GM21381 (cell line): ENCODE results near the gene HOXB7.

Experiments used
- ATAC-seq: cut with Tn5 transposase; IDR thresholded peaks from one replicate; pipeline ENCODE4 v1.9.1; 2021; ENCODE audit warnings: mild to moderate bottlenecking, moderate library complexity; ENCODE audit not compliant: unreplicated experiment

Gene HOXB7

DNA sequence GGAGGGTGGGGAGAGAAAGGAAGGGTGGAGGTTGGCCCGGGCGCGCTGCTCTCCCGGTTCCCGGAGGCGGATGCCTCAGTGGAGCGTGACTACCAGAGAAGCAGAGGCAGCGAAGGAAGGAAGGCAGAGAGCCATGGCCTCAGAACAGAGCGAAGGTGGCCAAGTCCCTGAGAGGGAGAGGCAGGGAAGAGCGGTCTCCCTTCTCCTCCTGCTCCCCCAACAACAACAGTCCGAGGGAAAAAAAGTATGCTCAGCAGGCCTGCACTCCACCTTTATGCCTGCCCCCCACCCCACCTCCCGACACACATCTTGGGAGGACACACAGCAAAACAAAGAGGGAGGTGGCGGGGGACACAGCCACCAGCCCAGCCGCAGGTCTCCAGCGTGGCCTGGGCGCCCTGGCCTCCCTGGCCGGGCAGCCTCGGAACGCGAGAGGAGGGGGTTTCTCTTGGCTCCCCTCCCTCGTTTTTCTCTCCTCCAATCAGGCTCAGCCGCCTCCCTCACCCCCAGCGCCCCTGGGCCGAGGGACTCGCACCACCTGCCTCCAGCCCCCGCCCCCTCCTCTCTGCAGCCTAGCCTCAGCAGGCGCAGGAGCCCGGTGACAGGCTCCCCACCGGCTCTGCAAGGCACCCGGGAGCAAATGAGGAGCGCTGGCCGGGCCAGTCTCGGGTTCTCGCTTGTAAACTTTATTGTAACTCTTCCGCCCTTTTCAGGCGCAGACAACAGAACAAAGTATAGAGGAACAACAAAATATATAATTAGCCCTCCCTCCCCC is 1.1 kb upstream of the HOXB7 start:
- no peak for ATAC-seq

DNA sequence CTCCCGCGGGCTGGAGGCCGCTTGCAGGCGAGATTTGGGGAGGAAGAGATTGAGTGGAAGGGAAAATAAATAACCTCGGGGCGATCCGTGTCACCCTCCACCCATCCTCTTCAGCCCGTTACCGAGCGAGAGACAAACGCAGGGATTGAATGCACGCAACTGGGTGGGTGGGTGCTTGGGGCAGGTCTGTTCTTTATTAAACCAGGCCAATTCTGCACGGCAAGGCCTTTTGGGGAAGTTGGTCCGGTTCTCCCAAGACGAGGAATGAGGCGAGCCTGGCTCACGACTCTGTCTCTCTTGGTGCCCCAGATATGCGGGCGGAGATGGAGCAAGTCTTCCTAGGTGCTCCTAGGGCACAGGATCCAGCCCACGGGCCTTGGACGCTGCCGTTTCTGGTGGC is 396 bp upstream of the HOXB7 start:
- no peak for ATAC-seq

DNA sequence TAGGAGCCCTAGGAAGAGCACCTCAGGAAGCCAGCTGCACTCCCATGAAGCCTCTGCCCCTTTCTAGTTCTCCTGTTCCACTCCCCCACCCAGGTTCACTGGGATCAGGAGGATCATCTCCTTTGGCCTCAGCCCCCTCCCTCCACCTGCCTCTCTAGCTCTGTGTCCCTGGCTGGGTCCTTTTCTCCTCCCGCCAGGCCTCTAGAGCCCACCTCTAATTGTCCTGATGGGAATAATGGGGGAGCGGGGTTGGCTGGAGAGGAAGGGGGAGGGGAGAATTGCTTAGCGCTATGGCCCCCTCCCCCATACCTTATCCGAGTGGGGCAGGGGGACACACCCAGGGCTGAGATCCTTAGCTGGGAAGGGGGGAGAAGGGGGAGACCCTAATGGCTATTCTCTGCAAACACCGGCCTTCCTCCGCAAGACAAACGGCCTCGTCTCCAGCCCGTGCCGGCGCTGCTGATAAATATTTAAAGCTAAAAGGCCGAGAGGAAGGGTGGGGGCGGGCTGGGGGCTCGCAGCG is 997 bp downstream of the HOXB7 start:
- ATAC-seq = no peak

DNA sequence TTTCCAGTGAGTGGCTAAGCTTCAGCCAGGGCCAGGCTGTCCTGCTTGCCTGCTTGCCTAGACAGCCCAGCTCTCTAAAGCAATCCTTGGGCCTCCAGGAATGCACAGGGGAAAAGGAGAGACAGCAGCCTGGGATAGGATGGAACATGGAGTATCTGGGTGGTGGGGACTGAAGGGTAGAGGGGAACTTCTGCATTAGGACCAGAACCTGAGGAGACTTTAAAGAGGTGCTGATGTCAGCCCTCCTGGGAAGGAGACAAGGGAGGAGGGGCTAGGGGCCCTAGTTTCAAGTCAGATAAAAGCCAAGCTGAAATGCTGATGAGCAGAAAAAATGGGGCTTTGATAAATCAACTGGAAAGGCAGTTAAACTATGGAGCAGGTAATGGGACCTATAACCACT is 1.8 kb downstream of the HOXB7 start:
- no peak for ATAC-seq

DNA sequence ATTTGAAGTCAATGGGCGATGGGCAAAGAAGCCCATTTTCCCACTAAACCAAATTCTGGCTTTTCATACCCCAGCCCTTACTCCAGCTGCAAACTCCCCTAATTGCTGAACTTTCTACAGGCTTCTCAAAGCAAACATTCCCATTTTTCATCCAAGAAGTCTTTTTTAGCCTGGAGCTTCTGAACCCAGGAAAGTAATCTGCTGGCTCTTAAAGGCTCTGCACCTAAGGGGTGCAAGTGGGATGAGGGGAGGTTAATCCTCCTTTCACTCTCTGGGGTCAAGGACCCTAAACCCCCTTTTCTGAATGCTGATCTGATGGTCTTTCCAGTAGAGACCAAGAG is 2.4 kb downstream of the HOXB7 start:
- ATAC-seq = no peak

DNA sequence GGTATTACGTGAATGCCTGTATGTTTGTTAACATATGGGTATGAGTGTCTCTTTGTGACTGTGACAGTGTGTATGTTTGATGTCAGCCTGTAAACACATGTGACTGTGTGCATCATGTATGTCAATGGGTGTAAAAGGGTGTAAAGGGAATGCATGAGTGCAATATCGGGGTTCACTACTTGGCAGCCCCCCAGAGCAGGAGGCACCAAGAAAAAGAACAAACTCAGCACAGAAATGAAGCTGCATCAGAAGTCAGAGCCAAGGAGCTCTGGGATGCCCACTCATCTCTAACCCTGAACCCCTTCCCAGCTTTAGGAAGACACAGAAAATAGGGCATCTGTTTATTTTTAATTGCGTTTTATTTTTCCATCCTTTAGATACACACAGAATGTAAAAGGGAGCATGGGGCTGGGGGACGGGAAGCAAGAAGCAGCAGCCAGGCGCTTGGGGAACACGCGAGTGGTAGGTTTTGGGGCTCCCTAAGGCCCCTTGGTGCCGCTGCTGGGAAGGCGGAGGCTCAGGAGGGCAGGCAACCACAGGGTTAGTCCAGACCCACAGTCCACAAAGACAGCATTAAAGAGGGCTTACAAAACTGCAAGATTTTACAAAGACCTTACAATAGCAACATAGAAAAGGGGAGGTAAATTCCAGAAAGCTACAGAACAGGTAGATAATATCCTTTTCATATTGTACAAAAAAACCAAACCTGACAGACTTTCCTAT is 3.8 kb downstream of the HOXB7 start:
- ATAC-seq = no peak

DNA sequence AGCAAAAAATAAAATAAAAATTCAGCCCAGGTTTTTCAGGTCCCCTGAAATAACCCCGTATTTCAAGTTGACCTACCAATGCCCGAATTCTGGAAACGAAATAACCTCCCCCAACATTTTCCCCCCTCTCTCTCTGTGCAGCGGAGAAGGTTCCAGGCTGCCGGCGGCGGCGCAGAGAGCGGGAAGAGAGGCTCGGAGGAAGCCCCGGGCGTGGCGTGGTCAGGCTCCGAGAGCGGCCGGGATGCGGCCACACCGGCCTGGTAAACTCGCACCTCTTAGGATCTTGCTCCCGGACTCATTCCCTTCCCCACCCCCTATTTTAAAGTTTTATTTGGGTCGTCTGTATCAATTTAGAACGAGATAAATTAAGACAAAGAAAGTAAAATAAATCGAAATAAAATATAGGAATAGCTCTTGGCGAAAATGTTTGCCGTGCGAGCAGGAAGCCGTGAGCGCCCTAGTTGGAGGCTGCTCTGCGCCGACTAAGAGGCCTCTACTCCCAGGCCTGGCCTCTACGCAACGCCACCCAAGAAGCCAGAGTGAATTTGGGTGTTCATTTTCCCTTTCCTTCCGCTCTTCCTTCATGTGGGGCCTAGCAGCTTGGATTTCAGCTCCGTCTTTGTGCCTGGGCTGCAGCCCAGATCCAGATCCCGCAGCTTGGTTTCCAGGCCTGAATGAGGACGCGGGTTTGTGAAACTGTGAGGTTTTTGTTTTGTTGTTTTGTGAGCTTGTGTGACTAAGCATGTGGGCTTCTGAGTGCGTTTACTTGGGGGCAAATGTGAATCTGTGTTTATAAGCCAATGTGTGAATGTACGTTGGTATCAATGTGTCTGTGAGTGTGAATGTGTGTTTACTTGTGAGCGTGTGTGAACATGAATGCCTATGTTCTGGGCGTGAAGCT is 4.6 kb downstream of the HOXB7 start:
- ATAC-seq = no peak

DNA sequence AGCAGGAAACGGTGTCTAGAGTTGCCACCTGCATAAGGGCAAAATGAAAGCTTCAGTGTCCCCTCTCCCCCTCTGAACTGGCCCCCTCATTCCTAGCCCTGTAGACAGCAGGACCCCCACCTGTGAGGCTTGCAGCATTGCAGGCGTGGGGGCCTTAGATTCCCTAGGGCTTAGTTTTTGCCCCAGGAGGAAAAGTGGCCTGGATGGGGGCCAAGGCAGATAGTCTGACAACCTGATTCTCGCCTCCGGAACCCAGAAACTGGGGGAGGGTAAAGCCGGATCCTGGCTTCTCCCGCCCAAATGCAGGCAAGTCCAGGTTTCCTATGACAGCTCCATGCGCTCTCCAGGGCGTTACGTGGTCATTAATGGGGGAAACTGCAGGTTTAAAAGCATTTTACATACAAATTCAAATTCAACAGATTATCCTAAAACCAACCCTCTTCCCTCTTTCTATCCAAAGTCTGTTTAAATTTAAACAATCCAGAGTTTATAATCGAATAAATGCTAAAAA is 5.4 kb downstream of the HOXB7 start:
- no peak for ATAC-seq

DNA sequence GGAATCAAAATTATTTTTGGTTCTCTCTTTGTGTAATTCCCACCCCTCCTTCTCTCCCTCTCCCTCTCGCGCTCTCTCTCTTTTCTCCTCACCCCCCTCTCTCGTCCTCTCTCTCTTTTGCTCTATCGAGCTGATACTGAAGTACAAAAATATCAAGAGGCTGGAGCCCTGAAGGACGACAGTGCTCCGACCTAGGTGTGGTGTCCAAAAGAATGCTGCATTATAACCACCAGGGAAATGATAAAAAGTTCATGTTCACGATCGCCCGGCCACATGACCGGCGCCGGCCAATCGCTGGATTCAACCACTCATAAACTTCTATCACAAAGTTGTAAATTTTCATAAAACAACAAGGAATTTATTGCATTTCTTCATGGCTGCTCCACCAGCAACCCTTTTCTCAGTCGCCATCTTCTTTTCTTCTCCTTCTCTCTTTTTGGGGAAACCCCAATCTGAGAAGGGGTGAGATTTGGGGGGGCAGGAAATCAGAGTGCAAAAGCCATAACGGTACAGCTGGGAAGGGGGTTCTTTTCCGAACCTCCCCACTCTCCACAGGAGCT is 6.0 kb downstream of the HOXB7 start, which contains the start of gene HOXB6:
Gene HOXB6, minus strand, starts transcription at position 217 of the 560 bp plus-strand sequence. CDS start 6,836 bp downstream, outside the sequence.
- ATAC-seq = no peak

DNA sequence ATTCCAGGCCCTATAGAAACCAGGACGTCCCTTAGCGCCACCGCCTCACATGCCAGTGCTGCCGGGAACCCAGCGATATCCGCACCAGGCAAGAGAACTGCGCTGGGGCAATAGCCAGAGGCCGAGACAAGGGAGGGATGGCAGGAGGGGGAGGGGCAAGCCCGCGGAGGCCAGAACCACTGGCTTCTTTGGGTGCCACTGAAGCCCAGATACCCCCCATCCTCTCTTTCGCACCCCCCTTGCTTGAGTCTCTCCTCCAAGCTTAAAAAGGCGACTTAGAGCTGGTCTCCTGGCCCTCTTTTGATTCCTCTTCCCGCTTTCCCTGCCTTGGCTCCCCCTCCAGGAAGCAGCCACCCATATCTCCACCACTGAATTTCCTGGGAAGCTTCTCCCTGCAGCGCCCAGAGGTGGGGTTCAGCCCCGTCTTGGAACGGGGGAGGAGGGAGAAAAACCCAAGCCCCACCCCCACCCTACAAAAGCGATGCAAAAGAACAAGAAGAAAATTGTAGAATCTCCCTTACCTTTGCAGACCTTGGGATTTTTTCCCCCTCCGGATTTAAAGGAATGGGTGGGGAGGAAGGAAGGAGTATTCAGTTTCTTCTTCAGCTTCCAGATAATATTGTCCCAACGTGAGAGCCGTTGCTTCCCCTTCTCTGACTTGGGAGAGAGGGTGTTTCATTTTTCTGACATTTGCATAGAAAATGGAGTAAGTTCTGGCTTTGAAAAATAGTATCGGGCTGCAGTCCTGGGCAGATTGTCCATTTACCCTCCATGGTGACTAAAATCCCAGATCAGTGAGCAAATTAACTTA is 6.7 kb downstream of the HOXB7 start:
- ATAC-seq = no peak

DNA sequence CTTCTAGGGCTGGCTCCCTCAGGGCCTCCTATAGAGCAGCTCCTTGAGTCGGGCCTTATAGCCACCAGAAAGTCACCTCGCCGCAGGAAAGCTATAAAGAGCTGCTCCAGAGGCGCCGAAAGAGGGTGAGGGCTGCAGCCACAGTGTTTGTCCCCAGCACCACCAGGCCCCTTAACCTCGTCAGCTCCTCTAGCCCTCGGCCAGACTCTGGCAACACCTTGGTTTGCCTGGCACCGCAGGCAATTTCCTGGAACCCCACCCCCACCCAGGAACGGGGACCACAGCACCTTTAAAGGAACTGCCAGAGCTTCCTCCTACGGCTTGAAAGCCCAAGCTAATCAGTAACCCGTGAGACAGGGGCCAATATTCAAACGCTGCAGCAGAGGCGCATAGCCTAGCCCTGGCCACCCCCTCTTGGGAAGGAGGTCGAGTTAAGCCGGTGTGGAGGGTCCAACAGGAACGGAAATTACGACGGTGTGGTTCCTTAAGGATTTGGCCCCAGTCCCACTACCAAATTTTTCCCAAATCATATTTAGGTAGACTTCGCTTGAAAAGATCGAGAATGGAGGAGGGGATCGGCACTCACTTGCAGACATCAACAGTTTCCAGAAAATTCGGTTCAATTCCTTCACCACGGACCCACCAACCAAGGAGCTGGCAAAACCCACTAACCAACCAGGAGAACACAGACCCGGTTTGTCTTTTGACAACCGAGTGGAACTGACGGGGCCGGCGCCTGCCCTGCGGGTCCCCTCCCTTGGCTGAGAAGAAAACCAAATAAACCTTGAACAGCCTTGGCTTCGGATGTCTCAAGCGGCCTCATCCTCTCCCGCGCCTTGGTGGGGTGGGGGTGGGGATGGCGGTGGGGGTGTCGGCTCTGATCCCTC is 9.0 kb downstream of the HOXB7 start:
- no peak for ATAC-seq

DNA sequence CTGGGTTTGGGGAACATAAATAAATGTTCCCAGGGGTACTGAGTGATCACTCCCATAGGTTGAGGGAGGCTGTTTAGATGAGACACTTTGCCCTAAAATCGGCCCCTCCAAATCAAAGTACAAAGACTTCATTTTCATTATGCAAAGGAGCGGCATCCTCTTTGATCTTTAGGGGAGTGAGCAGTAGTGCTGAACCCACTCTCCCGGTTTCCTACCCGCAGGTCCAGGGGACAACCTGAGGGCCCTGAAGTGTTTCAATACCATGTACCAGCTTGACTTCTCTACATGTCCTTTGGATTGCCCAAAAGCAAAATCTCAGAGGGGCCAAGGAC is 9.6 kb downstream of the HOXB7 start:
- ATAC-seq = no peak

DNA sequence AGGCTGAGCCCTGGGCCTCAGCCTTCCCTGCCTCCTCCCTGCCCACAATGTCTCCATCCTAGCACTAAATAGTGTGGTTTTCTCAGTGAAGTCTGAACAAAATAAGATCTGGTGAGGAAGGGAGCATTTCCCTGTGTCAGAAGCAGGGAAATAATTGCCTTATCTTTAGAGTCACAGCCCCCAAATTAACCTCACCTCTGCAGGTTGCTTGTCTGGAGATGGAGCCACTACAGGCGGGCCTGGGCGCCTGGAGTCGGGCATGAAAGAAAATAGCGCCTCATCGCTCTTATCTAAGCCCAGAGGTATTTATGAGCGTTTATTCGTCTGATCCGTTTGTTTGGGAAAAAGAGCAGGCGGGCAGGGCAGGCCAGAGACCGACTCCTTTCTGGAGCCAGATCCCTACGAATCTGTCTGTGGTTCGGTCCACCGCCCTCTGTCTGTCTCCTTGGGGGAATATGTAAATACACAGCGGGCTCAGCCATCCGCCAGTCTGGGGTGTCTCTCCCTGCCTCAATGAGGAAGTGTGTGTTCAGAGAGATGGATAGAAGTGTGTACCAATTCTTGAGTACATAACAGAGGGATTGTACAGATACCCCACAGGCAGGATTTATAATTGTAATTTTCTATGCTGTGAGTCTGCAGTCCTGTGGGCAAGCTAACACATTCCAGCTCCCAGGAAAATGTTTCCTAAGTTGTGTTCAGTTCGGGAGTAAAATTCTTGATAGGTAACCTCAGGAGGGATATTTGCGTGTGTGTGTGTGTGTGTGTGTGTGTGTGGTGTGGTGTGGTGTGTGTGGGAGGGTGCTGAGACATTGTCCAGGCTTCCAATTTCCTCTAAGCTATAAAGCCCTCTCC is 10.3 kb downstream of the HOXB7 start:
- no peak for ATAC-seq

DNA sequence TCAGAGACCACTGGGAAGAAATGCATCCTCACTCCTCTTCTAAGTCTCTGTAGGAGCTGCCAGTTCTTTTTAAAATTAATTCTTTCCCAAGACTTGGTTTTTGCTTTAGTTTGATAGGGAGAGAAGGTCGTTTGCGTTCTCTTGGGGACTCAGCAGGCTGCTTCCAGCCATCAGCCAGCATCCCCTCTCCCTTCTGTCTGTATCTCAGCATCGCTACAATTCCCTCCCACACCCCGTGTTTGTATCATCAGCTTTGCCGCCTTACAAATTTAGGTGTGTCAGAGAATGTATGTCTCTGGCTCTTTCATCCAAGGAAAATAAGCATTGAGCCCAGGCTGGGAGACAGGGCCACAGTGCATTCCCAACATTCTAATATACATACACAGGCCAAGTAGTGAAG is 11.5 kb downstream of the HOXB7 start:
- ATAC-seq = no peak

DNA sequence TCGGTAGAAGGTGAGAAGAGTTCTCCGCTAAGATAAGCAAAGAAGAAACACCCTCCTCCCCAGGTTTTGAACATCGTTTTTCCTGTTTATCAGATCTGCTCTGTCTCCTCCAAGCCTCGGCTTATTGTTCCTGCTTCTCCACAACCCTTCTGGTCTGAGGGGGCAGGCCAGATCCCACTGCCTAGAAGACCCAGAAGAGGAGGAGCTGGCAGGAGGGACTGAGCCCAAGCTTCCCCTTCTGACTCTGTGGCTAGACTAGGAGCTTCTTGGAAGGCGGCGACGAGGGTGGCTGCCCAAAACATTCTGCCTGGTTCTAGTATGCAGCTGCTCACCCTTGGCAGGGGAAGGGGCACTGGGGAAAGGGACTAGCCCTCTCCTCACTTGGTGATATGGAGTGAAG is 12.1 kb downstream of the HOXB7 start:
- no peak for ATAC-seq

DNA sequence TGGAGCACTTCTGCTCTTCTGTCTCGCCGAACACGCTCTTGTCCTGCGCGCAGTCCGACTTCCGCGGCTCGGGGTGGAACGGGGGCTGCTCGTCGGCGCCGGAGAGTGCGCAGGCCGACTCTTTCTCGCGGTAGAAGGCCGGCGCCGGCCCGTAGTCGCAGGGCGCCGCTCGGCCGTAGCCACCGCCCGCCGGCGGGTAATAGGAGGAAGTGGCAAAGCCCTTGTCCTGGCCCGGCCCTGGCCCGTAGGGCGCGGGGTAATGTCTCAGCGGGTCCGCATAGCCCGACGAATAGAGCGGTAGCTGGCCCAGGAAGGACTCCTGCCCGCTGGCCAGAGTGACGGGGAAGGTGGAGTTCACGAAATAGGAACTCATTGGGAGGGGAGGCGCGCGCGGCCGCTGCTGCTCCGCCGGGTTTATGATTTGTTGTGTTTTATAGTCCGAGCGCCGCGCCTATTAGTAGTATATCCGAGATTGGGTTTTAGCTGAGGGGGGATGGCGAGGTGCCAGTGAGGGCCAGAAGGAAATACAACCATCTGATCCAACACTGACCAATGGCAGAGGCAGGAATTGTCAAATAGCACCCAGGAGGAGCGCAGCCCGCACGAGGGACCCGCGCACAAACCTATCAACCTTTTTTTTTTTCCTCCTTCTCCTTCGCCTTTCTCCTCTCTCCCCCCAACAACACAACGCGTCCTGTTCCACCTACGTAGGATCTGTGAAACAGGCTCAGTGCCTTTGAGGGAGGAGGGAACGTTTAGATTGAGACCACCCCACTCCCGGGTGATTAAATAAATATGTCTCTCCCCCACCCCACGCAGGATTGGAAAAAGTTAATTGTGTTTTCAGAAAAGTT is 12.8 kb downstream of the HOXB7 start:
- ATAC-seq = no peak

DNA sequence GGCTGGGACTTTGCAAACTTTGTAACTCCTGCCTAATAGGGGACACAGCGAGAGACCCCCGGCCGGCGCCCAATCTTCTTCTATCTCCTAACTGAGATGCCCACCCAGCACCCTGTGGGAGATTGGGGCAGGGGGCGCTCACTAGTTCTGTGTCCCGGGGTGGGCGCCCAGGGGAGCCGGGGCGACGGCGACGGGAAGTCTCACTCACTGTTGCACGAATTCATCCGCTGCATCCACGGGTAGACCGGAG is 13.4 kb downstream of the HOXB7 start:
- no peak for ATAC-seq
